Measurements from ENCODE around the gene CPNE5.
A peak's percentile ranks its signal among the peaks of the same experiment; 100 is the strongest.

The CPNE5 gene

DNA sequence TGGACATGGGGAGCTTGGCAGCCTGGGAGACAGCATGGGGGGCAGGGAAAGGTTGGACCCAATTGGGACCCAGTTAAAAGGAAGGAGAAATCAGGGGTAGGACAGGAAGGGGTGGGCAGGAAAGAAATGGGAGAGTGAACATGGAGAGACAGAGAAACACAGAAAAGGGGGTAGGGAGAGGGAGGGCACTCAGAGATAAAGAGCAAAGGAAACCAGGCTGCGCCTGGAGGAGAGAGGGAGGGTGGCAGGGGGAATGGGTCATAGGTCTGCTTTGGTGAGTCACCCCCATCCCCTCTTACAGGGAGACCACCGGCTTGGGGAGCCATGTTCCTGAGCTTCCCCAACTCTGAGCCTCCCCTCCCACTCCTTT is 95.0 kb downstream of the CPNE5 start:
- H3K27me3 Mint-ChIP-seq: no peaks in the 10 kb centered on the region
- H3K4me1 Mint-ChIP-seq: no peaks in the 10 kb centered on the region
- H3K36me3 Mint-ChIP-seq (ENCODE audit: insufficient read depth): peaks cover 4% of the 10 kb centered on the region
- no peak overlapping the region for H3K27ac Mint-ChIP-seq (ENCODE audit: low read depth)
- no peak for ATAC-seq (replicated peaks; ENCODE audit: extremely low read depth, poor library complexity, severe bottlenecking)
- H3K9me3 Mint-ChIP-seq: no peaks in the 10 kb centered on the region
- no peak overlapping the region for H3K4me3 Mint-ChIP-seq
- no peak for DNase-seq (ENCODE audit: low spot score in 2 of 2)

DNA sequence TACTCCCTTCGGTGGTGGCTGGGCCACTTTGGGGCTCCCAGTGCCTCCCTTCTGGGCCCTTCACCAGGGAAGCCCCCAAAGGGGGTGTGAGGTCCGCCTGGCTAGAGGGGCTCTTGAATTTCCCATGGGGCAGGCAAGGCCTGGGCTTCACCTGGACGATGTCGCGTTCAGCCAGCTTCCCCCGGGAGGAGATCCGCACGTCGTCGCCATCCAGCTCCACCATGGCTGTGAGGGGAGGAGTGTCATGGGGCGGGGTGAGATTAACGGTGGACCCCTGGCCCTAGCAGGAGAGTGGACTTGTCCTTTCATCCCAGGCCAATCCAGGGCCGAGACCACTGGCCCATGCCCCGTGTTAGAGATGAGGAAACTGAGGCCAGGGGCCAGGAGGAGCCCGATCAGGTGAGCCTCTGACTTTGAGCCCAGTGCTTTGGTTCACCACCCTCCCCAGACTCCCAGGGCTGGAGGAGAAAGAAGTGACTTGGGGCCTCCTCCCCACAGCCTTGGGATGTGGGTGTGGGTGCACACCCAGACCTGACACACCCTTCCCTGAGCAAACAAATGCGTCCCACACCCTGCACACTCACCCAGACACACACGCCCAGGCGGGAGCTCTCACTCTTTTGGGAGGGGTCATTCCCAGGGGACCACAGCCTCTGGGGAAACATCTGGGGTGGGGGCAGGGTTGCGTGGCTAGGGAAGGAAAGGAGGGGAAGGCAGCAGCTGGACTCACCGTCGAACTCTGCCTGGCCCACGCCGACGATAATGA is 95.5 kb downstream of the CPNE5 start:
- no peaks in the 10 kb centered on the region for H3K27me3 Mint-ChIP-seq
- ATAC-seq (replicated peaks; ENCODE audit: extremely low read depth, poor library complexity, severe bottlenecking) (no peak), DNase-seq (ENCODE audit: low spot score in 2 of 2) (no peak)
- no peaks in the 10 kb centered on the region for H3K4me1 Mint-ChIP-seq
- H3K4me3 Mint-ChIP-seq: no peak overlapping the region
- peaks cover 4% of the 10 kb centered on the region for H3K36me3 Mint-ChIP-seq (ENCODE audit: insufficient read depth)
- no peak overlapping the region for H3K27ac Mint-ChIP-seq (ENCODE audit: low read depth)
- H3K9me3 Mint-ChIP-seq: no peaks in the 10 kb centered on the region

DNA sequence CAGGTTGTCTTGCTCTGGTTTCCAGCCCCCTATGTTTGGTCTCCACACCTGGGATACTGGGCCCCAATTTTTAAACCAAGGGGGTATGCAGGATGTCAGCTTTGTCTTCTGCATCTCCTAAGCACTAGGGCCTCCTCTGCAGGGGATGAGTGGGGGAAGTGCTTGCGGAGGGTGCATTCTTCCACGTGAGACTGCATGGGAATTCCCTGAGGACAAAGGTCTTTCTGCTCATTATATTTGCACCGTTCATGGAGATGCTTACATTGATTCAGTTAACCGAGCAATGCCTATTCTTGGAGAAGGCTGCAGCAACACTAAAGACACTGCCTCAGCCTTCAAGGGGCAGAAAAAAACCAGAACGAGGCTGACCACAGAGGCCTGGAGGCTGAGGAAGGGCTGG is 96.2 kb downstream of the CPNE5 start:
- no peaks in the 10 kb centered on the region for H3K9me3 Mint-ChIP-seq
- H3K4me3 Mint-ChIP-seq: no peak overlapping the region
- H3K36me3 Mint-ChIP-seq (ENCODE audit: insufficient read depth): peaks cover 2% of the 10 kb centered on the region
- no peaks in the 10 kb centered on the region for H3K4me1 Mint-ChIP-seq
- H3K27me3 Mint-ChIP-seq: no peaks in the 10 kb centered on the region
- H3K27ac Mint-ChIP-seq (ENCODE audit: low read depth): peak overlapping the region; percentile 52
- DNase-seq (ENCODE audit: low spot score in 2 of 2) (no peak), ATAC-seq (replicated peaks; ENCODE audit: extremely low read depth, poor library complexity, severe bottlenecking) (no peak)

DNA sequence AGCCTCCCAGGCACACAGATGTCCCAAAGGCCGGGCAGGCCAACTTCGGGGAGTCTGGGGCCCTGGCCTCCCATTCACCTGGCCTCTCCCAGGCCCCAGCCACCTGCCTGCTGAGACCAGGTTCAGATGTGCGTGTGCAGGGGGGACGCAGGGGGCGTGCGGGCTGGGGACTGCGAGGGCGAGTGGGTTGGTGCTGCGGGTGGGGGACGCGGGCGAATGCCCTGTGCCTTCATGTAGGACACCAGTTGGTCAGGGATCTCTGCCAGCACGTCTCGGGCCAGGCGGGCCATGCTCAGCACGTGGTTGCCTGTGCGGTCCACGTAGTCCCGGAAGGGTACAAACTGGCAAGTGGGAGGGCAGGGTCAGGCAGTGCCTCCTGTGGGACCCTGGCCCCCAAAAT is 97.1 kb downstream of the CPNE5 start:
- Mint-ChIP-seq H3K27me3 (no peaks in the 10 kb centered on the region), H3K4me1 (no peaks in the 10 kb centered on the region), H3K4me3 (no peak overlapping the region), H3K27ac (ENCODE audit: low read depth) (no peak overlapping the region), H3K9me3 (no peaks in the 10 kb centered on the region), H3K36me3 (ENCODE audit: insufficient read depth) (peaks cover 2% of the 10 kb centered on the region)
- DNase-seq (ENCODE audit: low spot score in 2 of 2) (no peak), ATAC-seq (replicated peaks; ENCODE audit: extremely low read depth, poor library complexity, severe bottlenecking) (no peak)

DNA sequence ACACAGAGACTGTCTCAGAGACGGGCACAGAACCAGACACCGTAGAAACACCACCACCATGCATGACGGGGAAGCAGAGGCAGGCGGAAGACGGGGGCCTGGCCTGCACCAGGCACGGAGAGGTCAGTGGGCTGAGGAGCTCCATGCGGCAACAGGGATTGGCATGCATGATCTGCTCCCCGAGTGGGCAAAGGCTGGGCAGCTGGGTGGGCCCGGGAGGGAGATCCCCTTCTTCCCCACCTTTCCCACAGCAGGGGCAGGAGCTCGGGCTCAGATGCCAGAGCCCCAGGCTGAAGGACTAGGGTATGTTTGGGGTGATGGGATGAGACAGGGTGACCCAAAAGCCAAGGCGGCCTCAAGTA is 98.4 kb downstream of the CPNE5 start:
- peaks cover 2% of the 10 kb centered on the region for H3K36me3 Mint-ChIP-seq (ENCODE audit: insufficient read depth)
- no peak for ATAC-seq (replicated peaks; ENCODE audit: extremely low read depth, poor library complexity, severe bottlenecking)
- no peaks in the 10 kb centered on the region for H3K9me3 Mint-ChIP-seq
- no peaks in the 10 kb centered on the region for H3K27me3 Mint-ChIP-seq
- no peak for DNase-seq (ENCODE audit: low spot score in 2 of 2)
- H3K4me1 Mint-ChIP-seq: no peaks in the 10 kb centered on the region
- H3K27ac Mint-ChIP-seq (ENCODE audit: low read depth): no peak overlapping the region
- no peak overlapping the region for H3K4me3 Mint-ChIP-seq

DNA sequence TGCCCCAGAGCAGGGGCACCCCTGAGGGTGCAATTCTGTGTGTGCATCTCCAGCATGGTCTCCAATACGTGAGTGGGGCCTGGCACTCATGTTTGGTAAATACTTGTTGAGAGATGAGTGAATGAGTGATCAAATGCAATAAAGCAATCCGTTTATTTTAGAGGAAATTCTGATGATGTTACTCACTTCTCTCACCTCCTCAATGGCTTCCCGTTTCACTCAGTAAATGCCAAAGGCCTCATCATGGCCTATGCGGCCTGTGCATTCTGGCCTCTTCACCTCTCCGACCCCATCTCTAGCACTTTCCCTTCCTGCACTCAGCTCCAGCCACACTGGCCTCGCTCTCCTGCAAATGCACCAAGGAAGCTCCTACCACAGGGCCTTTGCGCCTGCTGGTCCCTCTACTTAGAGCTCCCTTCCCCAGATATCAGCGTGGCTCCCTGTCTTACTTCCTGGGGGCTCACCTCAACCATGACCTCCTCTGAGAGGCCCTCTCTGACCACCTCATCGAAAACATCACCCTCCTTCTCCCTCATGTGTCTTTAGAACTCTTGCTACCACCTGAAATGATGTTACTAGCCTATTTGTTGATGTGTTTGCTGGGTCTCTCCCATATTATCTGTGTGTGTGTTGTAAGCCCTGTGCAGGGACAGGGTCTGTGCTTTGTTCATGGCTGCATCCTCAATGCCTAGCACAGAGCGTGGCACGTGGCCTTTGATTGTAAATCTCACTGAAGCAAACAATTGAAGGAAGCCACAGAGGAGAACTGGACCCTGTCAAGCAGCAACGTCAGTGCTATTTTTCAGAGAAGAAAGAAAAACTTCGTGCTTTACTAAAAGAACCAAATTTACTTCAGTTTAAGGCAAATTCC is 99.1 kb downstream of the CPNE5 start:
- Mint-ChIP-seq H3K36me3 (ENCODE audit: insufficient read depth) (peaks cover 2% of the 10 kb centered on the region), H3K27me3 (no peaks in the 10 kb centered on the region), H3K4me1 (peaks cover 2% of the 10 kb centered on the region), H3K27ac (ENCODE audit: low read depth) (no peak overlapping the region), H3K9me3 (no peaks in the 10 kb centered on the region), H3K4me3 (no peak overlapping the region)
- DNase-seq (ENCODE audit: low spot score in 2 of 2) (no peak), ATAC-seq (replicated peaks; ENCODE audit: extremely low read depth, poor library complexity, severe bottlenecking) (no peak)

DNA sequence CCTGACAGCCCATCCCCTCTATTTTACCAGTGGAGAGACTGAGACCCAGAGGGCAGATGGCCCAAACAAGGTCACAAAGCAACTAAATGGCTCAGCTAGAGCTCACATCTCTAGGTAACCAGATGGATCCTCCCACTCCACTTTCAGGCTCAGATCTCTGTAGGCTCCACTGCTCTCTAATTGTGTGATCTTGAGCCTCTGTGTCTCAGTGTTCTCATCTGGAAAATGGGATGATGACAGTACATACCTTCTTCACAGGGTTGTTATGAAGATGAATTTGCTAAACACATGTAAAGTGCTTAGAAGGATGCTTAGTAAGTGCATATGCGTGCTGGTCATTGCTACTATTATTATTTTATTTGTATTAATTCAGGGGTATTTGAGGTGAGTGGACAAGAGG is 101.1 kb downstream of the CPNE5 start:
- no peak for ATAC-seq (replicated peaks; ENCODE audit: extremely low read depth, poor library complexity, severe bottlenecking)
- Mint-ChIP-seq H3K9me3 (no peaks in the 10 kb centered on the region), H3K4me1 (peaks cover 7% of the 10 kb centered on the region), H3K27ac (ENCODE audit: low read depth) (no peak overlapping the region), H3K36me3 (ENCODE audit: insufficient read depth) (no peaks in the 10 kb centered on the region), H3K4me3 (no peak overlapping the region), H3K27me3 (no peaks in the 10 kb centered on the region)
- DNase-seq (ENCODE audit: low spot score in 2 of 2): no peak

DNA sequence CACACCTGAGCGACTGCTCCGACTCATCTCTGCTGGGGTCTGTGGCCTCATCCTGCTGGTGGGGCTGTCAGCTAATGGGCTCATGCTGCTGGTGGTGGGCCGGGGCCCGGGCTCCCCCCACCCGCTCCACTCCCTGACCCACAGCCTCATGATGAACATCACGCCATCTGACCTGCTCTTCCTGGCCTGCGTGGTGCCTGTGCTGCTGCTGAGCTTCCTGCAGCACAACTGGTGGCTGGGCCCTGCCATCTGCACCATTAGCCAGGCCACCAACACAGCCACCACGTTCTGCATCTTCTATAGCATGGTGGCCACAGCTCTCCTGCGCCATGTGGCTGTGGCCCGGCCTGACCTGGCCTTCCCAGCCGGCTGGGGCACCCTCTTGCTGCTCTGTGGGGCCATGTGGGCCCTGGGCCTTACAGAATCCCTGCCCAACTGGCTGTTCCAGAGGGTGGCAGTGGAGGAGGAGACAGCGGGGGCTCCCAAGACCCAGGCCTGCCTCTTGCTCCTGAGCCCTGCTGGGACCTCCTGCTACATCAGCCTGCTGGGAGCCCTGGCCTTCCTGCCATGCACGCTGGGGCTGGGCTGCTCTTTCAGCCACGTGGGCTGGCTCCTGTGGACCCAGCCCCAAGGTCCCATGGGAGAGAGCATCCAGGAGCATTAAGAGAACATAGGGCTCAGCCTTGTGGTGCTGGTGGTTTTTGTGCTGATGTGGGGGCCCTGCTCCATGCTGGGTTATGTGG is 102.0 kb downstream of the CPNE5 start:
- H3K36me3 Mint-ChIP-seq (ENCODE audit: insufficient read depth): no peaks in the 10 kb centered on the region
- H3K4me1 Mint-ChIP-seq: peaks cover 7% of the 10 kb centered on the region
- ATAC-seq (replicated peaks; ENCODE audit: extremely low read depth, poor library complexity, severe bottlenecking) (no peak), DNase-seq (ENCODE audit: low spot score in 2 of 2) (no peak)
- H3K27ac Mint-ChIP-seq (ENCODE audit: low read depth): no peak overlapping the region
- no peaks in the 10 kb centered on the region for H3K9me3 Mint-ChIP-seq
- no peaks in the 10 kb centered on the region for H3K27me3 Mint-ChIP-seq
- no peak overlapping the region for H3K4me3 Mint-ChIP-seq

DNA sequence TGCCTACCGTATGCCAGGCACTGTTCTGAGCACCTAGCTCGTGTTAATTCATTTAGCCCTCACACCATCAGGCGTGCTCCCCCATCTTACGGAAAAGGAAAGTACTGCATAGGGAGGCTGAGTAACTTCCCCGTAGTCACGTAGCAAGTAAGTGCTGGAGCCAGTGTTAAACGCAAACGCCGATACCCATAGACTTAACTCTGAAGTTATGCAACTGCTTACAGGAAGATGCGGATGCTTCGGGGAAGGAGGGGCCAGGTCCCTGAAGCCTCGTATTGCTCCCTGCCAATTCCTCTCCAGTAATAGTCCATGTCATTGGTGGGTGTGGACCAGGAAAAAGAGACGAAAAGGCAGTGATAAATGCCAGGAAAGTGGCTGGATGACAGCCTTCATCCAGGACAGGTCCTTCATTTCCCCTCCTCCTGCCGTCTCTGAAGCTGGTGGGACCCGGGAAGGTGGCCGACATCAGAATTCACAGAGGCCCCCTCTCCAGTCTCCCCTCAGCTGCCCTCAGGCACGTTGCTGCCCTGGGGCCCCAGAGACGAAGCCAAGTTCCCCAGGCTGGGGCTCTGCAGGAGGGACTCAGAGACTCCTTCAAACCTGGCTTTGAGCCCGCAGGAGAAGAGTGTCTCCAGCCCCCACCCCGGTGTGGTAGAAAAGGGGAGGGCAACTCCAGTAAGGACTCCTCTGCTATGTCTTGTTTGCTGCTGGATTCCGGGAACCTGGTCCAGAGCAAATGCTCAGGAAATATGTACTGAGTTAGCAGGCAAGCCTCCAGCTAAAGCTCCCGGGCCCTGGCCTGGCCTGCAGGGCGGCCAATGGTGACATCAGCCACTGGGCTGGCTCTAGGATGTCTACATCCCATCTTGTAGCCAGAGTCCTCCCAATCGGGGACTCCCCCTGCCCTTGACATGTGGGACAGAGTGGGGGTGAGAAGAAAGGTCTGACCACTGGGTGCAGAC is 103.9 kb downstream of the CPNE5 start:
- peaks cover 7% of the 10 kb centered on the region for H3K4me1 Mint-ChIP-seq
- no peak for DNase-seq (ENCODE audit: low spot score in 2 of 2)
- peak overlapping the region; percentile 56 for H3K4me3 Mint-ChIP-seq
- no peaks in the 10 kb centered on the region for H3K36me3 Mint-ChIP-seq (ENCODE audit: insufficient read depth)
- no peaks in the 10 kb centered on the region for H3K9me3 Mint-ChIP-seq
- no peaks in the 10 kb centered on the region for H3K27me3 Mint-ChIP-seq
- ATAC-seq (replicated peaks; ENCODE audit: extremely low read depth, poor library complexity, severe bottlenecking): peak; percentile 91
- H3K27ac Mint-ChIP-seq (ENCODE audit: low read depth): peak overlapping the region; percentile 16

DNA sequence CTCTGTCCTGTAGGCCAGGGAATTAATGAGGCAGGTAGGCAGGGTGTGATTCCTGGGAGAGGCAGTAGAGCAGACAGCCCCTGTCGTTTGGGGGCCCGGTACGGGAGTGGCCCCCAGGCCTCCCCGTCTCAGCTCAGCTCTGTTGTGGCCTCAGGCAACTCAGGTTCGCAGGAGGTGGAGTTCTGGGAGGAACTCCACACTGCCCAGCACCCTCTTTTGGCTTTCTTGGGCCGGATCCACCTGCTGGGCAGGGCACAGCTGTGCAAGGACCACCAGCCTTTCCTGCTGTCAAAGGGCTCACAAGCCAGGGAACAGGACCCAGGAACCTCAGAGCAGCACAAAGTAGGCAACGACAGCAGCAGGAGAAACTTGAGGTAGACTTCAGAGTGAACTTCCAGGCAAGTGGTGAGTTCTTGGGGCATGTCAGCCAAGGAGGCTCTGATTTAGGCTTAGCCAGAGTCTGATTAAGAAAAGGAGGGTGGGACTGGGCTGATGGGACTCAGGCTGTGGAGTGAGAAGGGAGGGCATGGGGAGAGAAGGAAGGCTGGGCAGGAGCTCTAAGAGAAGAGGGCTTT is 104.7 kb downstream of the CPNE5 start:
- Mint-ChIP-seq H3K4me1 (peaks cover 7% of the 10 kb centered on the region), H3K9me3 (no peaks in the 10 kb centered on the region), H3K27ac (ENCODE audit: low read depth) (peak overlapping the region; percentile 16), H3K36me3 (ENCODE audit: insufficient read depth) (no peaks in the 10 kb centered on the region), H3K4me3 (peak overlapping the region; percentile 56), H3K27me3 (no peaks in the 10 kb centered on the region)
- no peak for DNase-seq (ENCODE audit: low spot score in 2 of 2)
- ATAC-seq (replicated peaks; ENCODE audit: extremely low read depth, poor library complexity, severe bottlenecking): no peak

DNA sequence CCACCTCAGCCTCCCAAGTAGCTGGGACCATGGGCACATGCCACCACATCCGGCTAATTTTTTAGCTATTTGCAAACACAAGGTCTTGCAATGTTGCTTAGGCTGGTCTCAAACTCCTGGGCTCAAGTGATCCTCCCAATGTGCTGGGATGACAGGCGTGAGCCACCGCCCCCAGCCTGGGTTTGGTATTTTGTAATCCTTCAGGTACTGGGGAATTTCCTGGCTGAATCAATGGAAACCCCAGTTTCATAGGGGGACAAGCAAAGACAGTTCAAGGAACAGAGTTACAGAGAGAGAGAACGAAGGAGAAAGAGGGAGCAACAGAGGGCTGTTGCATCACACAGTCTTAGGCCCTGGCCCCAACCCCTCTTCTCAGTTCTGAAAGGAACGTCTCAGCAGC is 105.9 kb downstream of the CPNE5 start:
- ATAC-seq (replicated peaks; ENCODE audit: extremely low read depth, poor library complexity, severe bottlenecking): no peak
- no peaks in the 10 kb centered on the region for H3K36me3 Mint-ChIP-seq (ENCODE audit: insufficient read depth)
- no peaks in the 10 kb centered on the region for H3K27me3 Mint-ChIP-seq
- H3K4me1 Mint-ChIP-seq: peaks cover 10% of the 10 kb centered on the region
- no peak overlapping the region for H3K4me3 Mint-ChIP-seq
- no peak overlapping the region for H3K27ac Mint-ChIP-seq (ENCODE audit: low read depth)
- H3K9me3 Mint-ChIP-seq: no peaks in the 10 kb centered on the region
- no peak for DNase-seq (ENCODE audit: low spot score in 2 of 2)

All from central memory CD8-positive, alpha-beta T cell (primary cell).